HepG2 (cell line): ENCODE data around the gene PARN. TPM values are rescaled to one million over a fixed set of nuclear protein-coding genes. Genes with fewer than 3 reads are reported as not detected.

Experiments
- TGIF2 ChIP-seq: IDR thresholded peaks from 2 replicates; pipeline ENCODE4 v1.6.1; 2016; ENCODE audit warnings: control low read depth, missing compliant biosample characterization
- ZC3H13 ChIP-seq: sonication (generic); formaldehyde crosslinking; IDR thresholded peaks from 2 replicates; pipeline ENCODE4 v1.8.1; 2023; ENCODE audit warnings: mild to moderate bottlenecking, missing genetic modification reagents, moderate library complexity
- ZNF431 ChIP-seq: sonication (generic); formaldehyde crosslinking; IDR thresholded peaks from 2 replicates; pipeline ENCODE4 v1.9.0; 2022; ENCODE audit warnings: missing genetic modification reagents, low read depth, mild to moderate bottlenecking, borderline replicate concordance
- polyA plus RNA-seq, 8 experiments: library from polyadenylated mRNA; depleted of rRNA in 3 of 8; stranded (reverse) in 7 of 8; unstranded in 1 of 8; fragments of >200 nt; fragmentation: Illumina TruSeq in 4 of 8; extraction: Trizol in 4 of 8; gene quantifications; 2 replicates each; pipeline versions ENCODE4 v1.2.1 to v1.2.3, GENCODE V29; 2011 to 2016; ENCODE audit warnings: low read depth in 4 of 8, missing spikeins in 1 of 8, mixed read lengths in 1 of 8; ENCODE audit not compliant: insufficient read depth in 1 of 8
- total RNA-seq, 5 experiments: library from RNA; depleted of rRNA; stranded (reverse); fragments of >200 nt; fragmentation: Illumina TruSeq; extraction: Trizol; gene quantifications; 2 replicates each; pipeline ENCODE4 v1.2.3, GENCODE V29; 2016; ENCODE audit warnings: low read depth in 1 of 5
- TF ChIP-seq, protein P1 (sequence below): sonication (generic); formaldehyde crosslinking; IDR thresholded peaks from 2 replicates; pipeline ENCODE4 v1.5.0; 2020; ENCODE audit warnings: mild to moderate bottlenecking, missing genetic modification reagents
- TF ChIP-seq, protein P2 (sequence below): IDR thresholded peaks from 2 replicates; pipeline ENCODE4 v1.6.1; 2016; ENCODE audit warnings: missing compliant biosample characterization, missing genetic modification reagents, borderline replicate concordance
- TF ChIP-seq, protein P3 (sequence below): sonication (generic); formaldehyde crosslinking; conservative IDR thresholded peaks from 2 replicates; pipeline ENCODE4 v1.4.0; 2020; ENCODE audit warnings: missing genetic modification reagents
- TF ChIP-seq, protein P4 (sequence below), 2 experiments: fragments of 450-650 bp in 1 of 2; sonication (generic) in 1 of 2; formaldehyde crosslinking in 1 of 2; IDR thresholded peaks; 2 replicates each; pipeline versions ENCODE4 v1.6.1 to v1.8.0; 2016 to 2022; ENCODE audit warnings: antibody characterized with exemption in 1 of 2, mild to moderate bottlenecking in 1 of 2, missing genetic modification reagents in 1 of 2
- TF ChIP-seq, protein P5 (sequence below): IDR thresholded peaks from 2 replicates; pipeline ENCODE4 v1.6.1; 2018; ENCODE audit warnings: missing genetic modification reagents, mild to moderate bottlenecking, missing compliant biosample characterization
- TF ChIP-seq, protein P6 (sequence below): sonication (generic); formaldehyde crosslinking; IDR thresholded peaks from 2 replicates; pipeline ENCODE4 v1.4.0; 2020; ENCODE audit warnings: missing genetic modification reagents, borderline replicate concordance

The PARN gene
- total and polyA plus RNA-seq, 2 of the 13 experiments (the other 11 are each of a cell fraction or from before 2014, with no cell fraction given), result 13.3 to 47.6 TPM

DNA sequence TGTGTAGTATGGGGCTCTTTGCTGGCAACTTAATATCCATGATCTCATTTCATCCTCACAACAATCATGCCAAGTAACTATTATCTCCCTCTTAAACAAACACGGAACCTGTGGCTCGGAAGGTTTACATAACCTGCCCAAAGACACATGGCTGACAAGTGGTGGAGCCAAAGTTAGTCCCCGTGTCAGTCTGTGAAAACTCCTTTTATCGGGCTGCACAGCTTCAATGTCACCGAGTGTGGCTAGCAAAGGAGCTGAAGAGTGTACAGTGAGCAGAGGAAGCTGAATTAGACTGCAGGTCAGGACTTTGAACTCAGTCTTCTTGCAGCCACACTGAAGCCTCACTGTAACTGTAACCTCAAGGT is 80.3 kb downstream of the PARN start (continued):
- TF ChIP-seq, protein P1, sequence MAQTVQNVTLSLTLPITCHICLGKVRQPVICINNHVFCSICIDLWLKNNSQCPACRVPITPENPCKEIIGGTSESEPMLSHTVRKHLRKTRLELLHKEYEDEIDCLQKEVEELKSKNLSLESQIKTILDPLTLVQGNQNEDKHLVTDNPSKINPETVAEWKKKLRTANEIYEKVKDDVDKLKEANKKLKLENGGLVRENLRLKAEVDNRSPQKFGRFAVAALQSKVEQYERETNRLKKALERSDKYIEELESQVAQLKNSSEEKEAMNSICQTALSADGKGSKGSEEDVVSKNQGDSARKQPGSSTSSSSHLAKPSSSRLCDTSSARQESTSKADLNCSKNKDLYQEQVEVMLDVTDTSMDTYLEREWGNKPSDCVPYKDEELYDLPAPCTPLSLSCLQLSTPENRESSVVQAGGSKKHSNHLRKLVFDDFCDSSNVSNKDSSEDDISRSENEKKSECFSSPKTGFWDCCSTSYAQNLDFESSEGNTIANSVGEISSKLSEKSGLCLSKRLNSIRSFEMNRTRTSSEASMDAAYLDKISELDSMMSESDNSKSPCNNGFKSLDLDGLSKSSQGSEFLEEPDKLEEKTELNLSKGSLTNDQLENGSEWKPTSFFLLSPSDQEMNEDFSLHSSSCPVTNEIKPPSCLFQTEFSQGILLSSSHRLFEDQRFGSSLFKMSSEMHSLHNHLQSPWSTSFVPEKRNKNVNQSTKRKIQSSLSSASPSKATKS (CRISPR knock-in tag), result no peak
- TF ChIP-seq, protein P2, sequence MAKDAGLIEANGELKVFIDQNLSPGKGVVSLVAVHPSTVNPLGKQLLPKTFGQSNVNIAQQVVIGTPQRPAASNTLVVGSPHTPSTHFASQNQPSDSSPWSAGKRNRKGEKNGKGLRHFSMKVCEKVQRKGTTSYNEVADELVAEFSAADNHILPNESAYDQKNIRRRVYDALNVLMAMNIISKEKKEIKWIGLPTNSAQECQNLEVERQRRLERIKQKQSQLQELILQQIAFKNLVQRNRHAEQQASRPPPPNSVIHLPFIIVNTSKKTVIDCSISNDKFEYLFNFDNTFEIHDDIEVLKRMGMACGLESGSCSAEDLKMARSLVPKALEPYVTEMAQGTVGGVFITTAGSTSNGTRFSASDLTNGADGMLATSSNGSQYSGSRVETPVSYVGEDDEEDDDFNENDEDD (CRISPR knock-in tag), result no peak
- TF ChIP-seq, protein P3, sequence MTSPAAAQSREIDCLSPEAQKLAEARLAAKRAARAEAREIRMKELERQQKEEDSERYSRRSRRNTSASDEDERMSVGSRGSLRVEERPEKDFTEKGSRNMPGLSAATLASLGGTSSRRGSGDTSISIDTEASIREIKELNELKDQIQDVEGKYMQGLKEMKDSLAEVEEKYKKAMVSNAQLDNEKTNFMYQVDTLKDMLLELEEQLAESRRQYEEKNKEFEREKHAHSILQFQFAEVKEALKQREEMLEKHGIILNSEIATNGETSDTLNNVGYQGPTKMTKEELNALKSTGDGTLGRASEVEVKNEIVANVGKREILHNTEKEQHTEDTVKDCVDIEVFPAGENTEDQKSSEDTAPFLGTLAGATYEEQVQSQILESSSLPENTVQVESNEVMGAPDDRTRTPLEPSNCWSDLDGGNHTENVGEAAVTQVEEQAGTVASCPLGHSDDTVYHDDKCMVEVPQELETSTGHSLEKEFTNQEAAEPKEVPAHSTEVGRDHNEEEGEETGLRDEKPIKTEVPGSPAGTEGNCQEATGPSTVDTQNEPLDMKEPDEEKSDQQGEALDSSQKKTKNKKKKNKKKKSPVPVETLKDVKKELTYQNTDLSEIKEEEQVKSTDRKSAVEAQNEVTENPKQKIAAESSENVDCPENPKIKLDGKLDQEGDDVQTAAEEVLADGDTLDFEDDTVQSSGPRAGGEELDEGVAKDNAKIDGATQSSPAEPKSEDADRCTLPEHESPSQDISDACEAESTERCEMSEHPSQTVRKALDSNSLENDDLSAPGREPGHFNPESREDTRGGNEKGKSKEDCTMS (CRISPR knock-in tag), result no peak
- TF ChIP-seq, protein P4, sequence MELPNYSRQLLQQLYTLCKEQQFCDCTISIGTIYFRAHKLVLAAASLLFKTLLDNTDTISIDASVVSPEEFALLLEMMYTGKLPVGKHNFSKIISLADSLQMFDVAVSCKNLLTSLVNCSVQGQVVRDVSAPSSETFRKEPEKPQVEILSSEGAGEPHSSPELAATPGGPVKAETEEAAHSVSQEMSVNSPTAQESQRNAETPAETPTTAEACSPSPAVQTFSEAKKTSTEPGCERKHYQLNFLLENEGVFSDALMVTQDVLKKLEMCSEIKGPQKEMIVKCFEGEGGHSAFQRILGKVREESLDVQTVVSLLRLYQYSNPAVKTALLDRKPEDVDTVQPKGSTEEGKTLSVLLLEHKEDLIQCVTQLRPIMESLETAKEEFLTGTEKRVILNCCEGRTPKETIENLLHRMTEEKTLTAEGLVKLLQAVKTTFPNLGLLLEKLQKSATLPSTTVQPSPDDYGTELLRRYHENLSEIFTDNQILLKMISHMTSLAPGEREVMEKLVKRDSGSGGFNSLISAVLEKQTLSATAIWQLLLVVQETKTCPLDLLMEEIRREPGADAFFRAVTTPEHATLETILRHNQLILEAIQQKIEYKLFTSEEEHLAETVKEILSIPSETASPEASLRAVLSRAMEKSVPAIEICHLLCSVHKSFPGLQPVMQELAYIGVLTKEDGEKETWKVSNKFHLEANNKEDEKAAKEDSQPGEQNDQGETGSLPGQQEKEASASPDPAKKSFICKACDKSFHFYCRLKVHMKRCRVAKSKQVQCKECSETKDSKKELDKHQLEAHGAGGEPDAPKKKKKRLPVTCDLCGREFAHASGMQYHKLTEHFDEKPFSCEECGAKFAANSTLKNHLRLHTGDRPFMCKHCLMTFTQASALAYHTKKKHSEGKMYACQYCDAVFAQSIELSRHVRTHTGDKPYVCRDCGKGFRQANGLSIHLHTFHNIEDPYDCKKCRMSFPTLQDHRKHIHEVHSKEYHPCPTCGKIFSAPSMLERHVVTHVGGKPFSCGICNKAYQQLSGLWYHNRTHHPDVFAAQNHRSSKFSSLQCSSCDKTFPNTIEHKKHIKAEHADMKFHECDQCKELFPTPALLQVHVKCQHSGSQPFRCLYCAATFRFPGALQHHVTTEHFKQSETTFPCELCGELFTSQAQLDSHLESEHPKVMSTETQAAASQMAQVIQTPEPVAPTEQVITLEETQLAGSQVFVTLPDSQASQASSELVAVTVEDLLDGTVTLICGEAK (IDR thresholded peaks at IDR 0.05), result no peak
- TF ChIP-seq, protein P4 (CRISPR knock-in tag; IDR thresholded peaks at IDR 0.05), result no peak
- no peak for TF ChIP-seq TGIF2
- TF ChIP-seq ZNF431, result no peak
- no peak for TF ChIP-seq ZC3H13 (CRISPR knock-in tag)
- TF ChIP-seq, protein P5, sequence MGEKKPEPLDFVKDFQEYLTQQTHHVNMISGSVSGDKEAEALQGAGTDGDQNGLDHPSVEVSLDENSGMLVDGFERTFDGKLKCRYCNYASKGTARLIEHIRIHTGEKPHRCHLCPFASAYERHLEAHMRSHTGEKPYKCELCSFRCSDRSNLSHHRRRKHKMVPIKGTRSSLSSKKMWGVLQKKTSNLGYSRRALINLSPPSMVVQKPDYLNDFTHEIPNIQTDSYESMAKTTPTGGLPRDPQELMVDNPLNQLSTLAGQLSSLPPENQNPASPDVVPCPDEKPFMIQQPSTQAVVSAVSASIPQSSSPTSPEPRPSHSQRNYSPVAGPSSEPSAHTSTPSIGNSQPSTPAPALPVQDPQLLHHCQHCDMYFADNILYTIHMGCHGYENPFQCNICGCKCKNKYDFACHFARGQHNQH (CRISPR knock-in tag), result no peak
- TF ChIP-seq, protein P6, sequence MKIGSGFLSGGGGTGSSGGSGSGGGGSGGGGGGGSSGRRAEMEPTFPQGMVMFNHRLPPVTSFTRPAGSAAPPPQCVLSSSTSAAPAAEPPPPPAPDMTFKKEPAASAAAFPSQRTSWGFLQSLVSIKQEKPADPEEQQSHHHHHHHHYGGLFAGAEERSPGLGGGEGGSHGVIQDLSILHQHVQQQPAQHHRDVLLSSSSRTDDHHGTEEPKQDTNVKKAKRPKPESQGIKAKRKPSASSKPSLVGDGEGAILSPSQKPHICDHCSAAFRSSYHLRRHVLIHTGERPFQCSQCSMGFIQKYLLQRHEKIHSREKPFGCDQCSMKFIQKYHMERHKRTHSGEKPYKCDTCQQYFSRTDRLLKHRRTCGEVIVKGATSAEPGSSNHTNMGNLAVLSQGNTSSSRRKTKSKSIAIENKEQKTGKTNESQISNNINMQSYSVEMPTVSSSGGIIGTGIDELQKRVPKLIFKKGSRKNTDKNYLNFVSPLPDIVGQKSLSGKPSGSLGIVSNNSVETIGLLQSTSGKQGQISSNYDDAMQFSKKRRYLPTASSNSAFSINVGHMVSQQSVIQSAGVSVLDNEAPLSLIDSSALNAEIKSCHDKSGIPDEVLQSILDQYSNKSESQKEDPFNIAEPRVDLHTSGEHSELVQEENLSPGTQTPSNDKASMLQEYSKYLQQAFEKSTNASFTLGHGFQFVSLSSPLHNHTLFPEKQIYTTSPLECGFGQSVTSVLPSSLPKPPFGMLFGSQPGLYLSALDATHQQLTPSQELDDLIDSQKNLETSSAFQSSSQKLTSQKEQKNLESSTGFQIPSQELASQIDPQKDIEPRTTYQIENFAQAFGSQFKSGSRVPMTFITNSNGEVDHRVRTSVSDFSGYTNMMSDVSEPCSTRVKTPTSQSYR (CRISPR knock-in tag), result no peak; the same call in 1 of the 2 replicates
